HL-60 (cell line): ENCODE data around the gene NFE2L1.

Experiments
- DNase-seq, 2 experiments: peaks; one replicate each; pipeline ENCODE4 v3.0.0-alpha.2; 2010 to 2020; ENCODE audit warnings: low read depth in 1 of 2, low spot score in 1 of 2
- H3K27ac ChIP-seq: fragments of 250-450 bp; sonication (Bioruptor Pico); replicated peaks from 2 replicates; pipeline ENCODE4 v1.5.1; 2020; ENCODE audit warnings: mild to moderate bottlenecking, moderate library complexity
- H3K27me3 ChIP-seq: fragments of 250-450 bp; sonication (Bioruptor Pico); 2 replicates; pipeline ENCODE4 v1.5.1; 2021; ENCODE audit warnings: mild to moderate bottlenecking, moderate library complexity; ENCODE audit not compliant: insufficient read depth, poor library complexity, severe bottlenecking
- H3K4me3 ChIP-seq: replicated peaks from 2 replicates; pipeline ENCODE4 v1.5.1; 2011; ENCODE audit warnings: mild to moderate bottlenecking, control low read depth, low read length; ENCODE audit not compliant: insufficient read depth
- GABPA ChIP-seq: IDR thresholded peaks from 2 replicates; pipeline ENCODE4 v1.6.1; 2012; ENCODE audit warnings: low read depth
- POLR2AphosphoS5 ChIP-seq: IDR thresholded peaks from 2 replicates; pipeline ENCODE4 v1.6.1; 2012; ENCODE audit warnings: low read depth
- REST ChIP-seq: IDR thresholded peaks from 2 replicates; pipeline ENCODE4 v1.6.1; 2012; ENCODE audit warnings: low read depth; ENCODE audit not compliant: insufficient replicate concordance
- SPI1 ChIP-seq: IDR thresholded peaks from 2 replicates; pipeline ENCODE4 v1.6.1; 2012; ENCODE audit warnings: low read depth, mild to moderate bottlenecking, borderline replicate concordance
- microRNA-seq: library from miRNA; unstranded; fragments of <30 nt; microRNA quantifications from one replicate; pipeline ENCODE4, GENCODE V29; 2018
- TF ChIP-seq, protein P1 (sequence below): IDR thresholded peaks from one replicate; pipeline ENCODE4 v1.5.1; 2011; ENCODE audit warnings: low read length, control low read depth, inconsistent platforms; ENCODE audit not compliant: insufficient read depth

NFE2L1 gene

GRCh38 chr17:48106802-48107136 lies 58.6 kb downstream of the NFE2L1 start:
- TF ChIP-seq SPI1: no peak
- TF ChIP-seq GABPA: no peak
- no peak for TF ChIP-seq REST
- TF ChIP-seq POLR2AphosphoS5: no peak
- TF ChIP-seq, protein P1, sequence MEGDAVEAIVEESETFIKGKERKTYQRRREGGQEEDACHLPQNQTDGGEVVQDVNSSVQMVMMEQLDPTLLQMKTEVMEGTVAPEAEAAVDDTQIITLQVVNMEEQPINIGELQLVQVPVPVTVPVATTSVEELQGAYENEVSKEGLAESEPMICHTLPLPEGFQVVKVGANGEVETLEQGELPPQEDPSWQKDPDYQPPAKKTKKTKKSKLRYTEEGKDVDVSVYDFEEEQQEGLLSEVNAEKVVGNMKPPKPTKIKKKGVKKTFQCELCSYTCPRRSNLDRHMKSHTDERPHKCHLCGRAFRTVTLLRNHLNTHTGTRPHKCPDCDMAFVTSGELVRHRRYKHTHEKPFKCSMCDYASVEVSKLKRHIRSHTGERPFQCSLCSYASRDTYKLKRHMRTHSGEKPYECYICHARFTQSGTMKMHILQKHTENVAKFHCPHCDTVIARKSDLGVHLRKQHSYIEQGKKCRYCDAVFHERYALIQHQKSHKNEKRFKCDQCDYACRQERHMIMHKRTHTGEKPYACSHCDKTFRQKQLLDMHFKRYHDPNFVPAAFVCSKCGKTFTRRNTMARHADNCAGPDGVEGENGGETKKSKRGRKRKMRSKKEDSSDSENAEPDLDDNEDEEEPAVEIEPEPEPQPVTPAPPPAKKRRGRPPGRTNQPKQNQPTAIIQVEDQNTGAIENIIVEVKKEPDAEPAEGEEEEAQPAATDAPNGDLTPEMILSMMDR: no peak
- Histone ChIP-seq H3K27ac (peak overlapping the region; percentile 88), H3K27me3 (no peaks in the 10 kb centered on the region), H3K4me3 (peak overlapping the region; percentile 70)
- DNase-seq: no peak

DNA sequence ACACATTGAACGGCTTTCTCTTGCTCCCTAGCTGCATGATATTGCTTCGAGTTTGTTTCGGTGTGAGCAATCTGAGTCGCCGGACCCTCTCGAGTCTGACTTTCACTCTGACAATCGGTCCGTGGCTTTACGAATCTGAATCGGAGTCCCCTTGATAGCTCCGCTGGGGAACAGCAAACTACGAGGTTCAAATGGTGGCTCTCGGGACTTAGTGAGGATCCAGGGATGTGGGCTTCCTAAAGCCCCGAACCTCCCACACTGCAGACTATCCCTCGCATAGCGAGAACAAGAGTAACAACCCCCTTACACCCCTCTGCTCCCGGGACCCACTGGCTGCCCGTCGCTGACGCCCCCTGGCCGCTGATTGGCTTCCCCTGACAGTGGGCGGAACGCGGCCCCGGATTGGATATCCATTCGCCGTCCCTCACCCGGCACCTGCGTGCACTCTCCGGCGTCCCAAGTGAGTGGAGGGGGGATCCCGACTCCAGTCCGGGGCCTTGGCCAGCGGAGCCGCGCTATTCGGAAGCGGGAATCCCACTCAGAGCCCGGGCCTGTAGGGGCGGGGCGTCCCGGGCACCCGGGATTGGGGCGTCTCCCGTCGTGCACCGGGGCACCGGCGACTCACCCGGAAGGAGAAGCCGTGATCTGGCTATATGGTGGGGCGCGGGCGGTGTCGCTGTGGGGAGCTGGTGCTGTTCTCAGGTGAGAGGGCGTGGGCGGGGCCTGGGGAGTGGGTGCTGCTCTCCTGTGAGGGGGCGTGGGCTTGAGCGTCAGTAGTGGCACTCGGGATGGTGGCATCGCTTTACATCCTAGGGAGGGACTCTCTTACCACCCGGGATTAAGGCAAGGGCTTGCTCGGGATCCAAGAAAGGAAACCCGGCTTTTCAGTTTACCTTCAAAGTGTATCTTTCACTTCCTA lies 59.2 kb downstream of the NFE2L1 start, which contains the start of gene SNX11:
Gene SNX11, plus strand, starts transcription at position 630 of the 919 bp plus-strand sequence. CDS start 4,278 bp downstream, outside the sequence.
- Histone ChIP-seq H3K27me3 (no peaks in the 10 kb centered on the region), H3K27ac (peak within 1 kb of the TSS; percentile 88), H3K4me3 (peak within 1 kb of the TSS; percentile 70)
- TF ChIP-seq SPI1: no peak; the same call in 1 of the 2 replicates
- TF ChIP-seq GABPA: peak; percentile 58; the same call in 1 of the 2 replicates
- peak; percentile 81 to 90 for DNase-seq

- no peak for DNase-seq
- 0 out of 2 replicates have a peak overlapping the region, but pooled peaks have one; percentile 8 for H3K4me3 ChIP-seq
- TF ChIP-seq GABPA: no peak
- no peak for TF ChIP-seq REST
- TF ChIP-seq SPI1: no peak
- no peak for TF ChIP-seq POLR2AphosphoS5
- TF ChIP-seq, protein P1: no peak
Measured at GRCh38 chr17:48110761-48111160, 62.6 kb downstream of the NFE2L1 start.

More at GRCh38 chr17:48110761-48111160, 62.6 kb downstream of the NFE2L1 start:
- Histone ChIP-seq H3K27ac (peak overlapping the region; percentile 78), H3K27me3 (no peaks in the 10 kb centered on the region)

Small RNA genes within 50 kb of the gene (microRNA-seq; reads per million reads assigned to microRNA genes)
- gene MIR152: 14.8 reads per million, percentile 40 among the genes with 10 or more reads in this experiment
